Activated CD8-positive, alpha-beta memory T cell treated with anti-CD3 and anti-CD28 coated beads for 48 hours (primary cell): ENCODE results near the gene NEO1.

Experiments
- DNase-seq, 3 experiments: peaks; one replicate each; pipeline ENCODE4 v3.0.0-alpha.2; 2020; ENCODE audit warnings: low read depth in 2 of 3, low spot score in 2 of 3

Gene NEO1

DNA sequence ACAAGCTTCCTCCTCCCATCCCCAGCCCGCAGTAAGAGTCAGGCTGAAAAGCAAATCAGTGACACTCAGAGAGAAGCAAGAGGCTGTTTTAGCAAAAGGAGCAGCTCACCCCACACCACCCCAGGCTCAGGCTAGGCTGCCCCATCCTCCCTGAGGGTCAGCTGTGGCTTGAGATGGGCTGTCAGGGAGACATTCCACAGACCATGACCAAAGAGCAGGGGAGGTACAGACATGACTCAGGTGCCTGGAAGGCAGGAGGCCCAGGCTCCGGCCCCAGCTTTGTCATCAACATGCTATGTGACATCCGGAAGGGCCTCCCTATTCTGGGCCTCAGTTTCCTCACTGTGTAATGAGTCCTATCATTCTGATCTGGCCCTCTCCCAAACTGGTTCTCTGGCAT lies 291.8 kb downstream of the NEO1 start:
- no peak for DNase-seq

DNA sequence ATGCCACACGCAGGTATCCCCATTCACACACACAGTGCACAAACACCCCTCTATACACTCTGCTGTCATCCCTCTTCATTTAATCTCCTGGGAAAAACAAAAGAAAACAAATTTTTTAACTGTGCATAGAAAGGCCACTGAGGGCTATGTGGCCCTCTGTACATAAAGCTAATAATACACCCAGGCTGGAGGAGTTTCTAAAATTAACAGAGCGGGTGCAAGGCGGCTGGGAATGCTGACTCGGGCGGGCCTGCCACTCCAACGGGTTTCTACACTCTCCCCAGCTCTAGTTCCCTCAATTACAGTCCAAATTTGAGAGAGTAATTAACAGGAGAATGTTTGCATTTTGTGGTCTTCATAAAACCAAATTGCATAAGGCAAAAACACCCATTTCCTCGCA lies 293.4 kb downstream of the NEO1 start:
- no peak for DNase-seq

DNA sequence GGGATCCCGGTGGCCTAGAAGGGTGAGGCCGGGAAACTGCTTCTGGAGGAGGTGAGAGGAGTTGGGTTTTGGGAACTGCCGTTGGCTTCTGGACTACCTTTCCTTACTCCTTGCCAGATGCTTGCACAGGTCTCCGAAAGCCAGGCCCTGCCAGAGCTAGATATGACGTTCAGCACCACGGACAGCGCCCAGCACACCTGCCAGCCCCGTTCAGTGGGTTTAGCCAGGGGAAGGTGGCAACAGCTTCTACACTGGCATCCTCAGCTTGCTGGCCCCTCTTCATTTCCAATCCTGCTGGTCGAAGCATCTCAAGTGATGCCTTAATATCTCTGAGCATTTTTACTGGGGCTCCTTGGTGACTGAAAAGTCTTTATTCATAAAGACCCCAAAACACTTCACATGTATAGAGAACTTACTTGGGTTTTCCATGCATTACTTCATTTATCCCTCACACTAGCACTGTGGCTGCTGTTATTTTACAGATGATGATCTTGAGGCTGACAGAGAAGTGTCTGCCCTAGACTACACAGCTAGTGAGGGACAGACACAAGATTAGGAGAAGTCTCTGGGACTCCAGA lies 294.6 kb downstream of the NEO1 start:
- DNase-seq = peak in 2 of 3 experiments; percentile 12 to 34

DNA sequence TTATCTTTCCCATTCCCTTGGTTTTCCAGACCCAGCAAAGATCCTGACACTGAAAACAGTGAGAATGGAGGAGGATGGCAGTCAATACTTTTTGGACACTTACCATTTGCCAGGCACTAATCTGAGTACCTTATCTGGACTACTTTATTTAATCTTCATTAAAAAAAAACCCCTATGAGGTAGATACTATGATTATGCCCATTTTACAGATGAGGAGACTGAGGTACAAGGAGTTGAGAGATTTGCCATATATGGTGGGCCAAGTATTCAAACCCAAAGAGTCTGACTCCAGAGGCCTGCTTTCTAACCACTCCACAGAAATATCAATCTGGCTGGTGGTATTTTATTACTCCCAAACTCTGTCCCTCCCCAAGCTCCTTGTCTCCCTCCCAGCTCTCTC lies 296.9 kb downstream of the NEO1 start:
- DNase-seq = no peak

DNA sequence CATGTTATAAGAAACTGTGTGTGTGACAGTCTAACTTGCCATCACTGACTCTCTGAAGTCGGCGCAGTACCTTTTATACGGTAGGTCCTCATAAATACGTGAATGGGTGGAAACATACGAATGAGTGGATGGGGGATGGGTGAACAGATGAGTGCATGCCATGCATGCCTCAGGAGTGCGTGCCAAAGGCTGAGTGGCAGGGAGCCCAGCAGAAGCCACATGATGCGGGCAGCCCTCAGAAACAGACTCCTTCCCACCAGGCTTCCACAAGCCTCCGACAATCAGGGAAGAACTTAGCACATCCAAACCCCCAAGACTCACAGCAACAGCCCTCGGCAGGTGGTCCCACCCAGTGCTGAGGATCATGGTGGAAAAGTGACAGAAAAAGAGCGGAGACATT lies 299.8 kb downstream of the NEO1 start:
- DNase-seq = no peak

DNA sequence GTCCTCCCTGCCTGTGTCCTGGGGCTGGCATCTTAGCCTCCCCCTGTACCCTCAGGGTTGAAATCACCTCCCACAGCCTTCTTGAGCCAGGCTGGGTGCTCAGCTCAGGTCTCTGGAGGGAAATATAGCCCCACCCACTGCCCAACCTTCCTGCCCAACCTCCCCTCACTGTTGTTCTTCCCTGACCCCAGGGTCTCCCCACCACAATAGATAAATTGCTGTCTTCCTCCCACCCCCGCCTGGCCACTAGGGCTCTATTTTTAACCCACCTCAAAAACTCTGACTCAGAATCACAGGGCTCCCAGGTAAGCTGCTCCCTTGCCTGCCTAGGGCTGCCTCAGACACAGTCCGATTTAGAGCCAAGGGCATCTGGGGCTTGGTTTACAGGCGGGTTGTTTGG lies 301.5 kb downstream of the NEO1 start:
- no peak for DNase-seq

DNA sequence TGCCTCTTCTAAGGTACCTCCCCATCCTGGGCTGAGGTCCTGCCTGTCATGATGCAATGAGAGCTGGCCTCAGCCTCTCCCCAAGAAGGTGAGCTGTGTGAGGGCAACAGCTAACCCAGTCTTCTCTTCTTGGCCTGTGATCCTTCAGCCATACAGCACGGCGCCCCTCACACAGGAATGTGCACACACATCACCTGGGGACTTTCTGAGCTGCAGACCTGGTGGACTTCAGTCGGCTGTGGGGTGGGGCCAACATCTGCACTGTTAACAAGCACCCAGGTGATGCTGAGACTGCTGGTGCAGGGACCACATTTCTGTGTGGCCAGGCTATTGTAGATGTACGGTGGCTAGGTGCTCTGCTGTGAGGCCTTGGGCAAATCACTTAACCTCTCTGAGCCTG lies 302.0 kb downstream of the NEO1 start:
- DNase-seq = no peak
